H4 (cell line): ENCODE results near the gene TNFSF11. TPM values are rescaled to one million over a fixed set of nuclear protein-coding genes. Genes with fewer than 3 reads are reported as not detected.
"Not testable (repeated sequence)": the region's sequence is repeated elsewhere in the genome, so short reads cannot be mapped to it uniquely, and the experiment has no call there.

Source experiments
- DNase-seq: peaks from one replicate; pipeline ENCODE4 v3.0.0-alpha.2; 2015; ENCODE audit warnings: low spot score
- total RNA-seq: library from RNA; depleted of rRNA; stranded (reverse); fragments of >200 nt; shearing (Covaris generic); gene quantifications from 2 replicates; pipeline ENCODE4 v1.2.3, GENCODE V29; 2014; rRNA removed

TNFSF11 gene
- total RNA-seq: 0.08 TPM in 1 of 2 replicates, not detected in the other

- DNase-seq: no peak
These were observed at the start of gene TNFSF11 for GRCh38 chr13:42574011-42574410. TSS of gene TNFSF11 (plus strand) at chr13:42574152. CDS start at chr13:42574304, 152 bp downstream.

- DNase-seq: no peak
These were observed 49.4 kb upstream of the TNFSF11 start for GRCh38 chr13:42524487-42525034.

GRCh38 chr13:42525035-42525504, 48.9 kb upstream of the TNFSF11 start:
- peak; percentile 63 for DNase-seq

- DNase-seq: no peak
These were observed 47.7 kb upstream of the TNFSF11 start for GRCh38 chr13:42526276-42526675.

GRCh38 chr13:42526804-42527203, 47.1 kb upstream of the TNFSF11 start:
- no peak for DNase-seq

GRCh38 chr13:42532561-42533335, 41.2 kb upstream of the TNFSF11 start:
- DNase-seq: no peak

- DNase-seq: no peak
These were observed 40.7 kb upstream of the TNFSF11 start for GRCh38 chr13:42533336-42533591.

GRCh38 chr13:42534785-42535184, 39.2 kb upstream of the TNFSF11 start:
- DNase-seq: no peak

- no peak for DNase-seq
These were observed 35.0 kb upstream of the TNFSF11 start for GRCh38 chr13:42538996-42539395.

- DNase-seq: no peak
These were observed 34.3 kb upstream of the TNFSF11 start for GRCh38 chr13:42539670-42540069.

GRCh38 chr13:42543215-42543797, 30.6 kb upstream of the TNFSF11 start:
- DNase-seq: no peak

- no peak for DNase-seq
These were observed 29.6 kb upstream of the TNFSF11 start for GRCh38 chr13:42544246-42544926.

- DNase-seq: no peak
These were observed 28.1 kb upstream of the TNFSF11 start for GRCh38 chr13:42545842-42546241.

GRCh38 chr13:42547612-42548011, 26.3 kb upstream of the TNFSF11 start:
- DNase-seq: no peak

GRCh38 chr13:42548731-42549551, 25.0 kb upstream of the TNFSF11 start:
- no peak for DNase-seq

- DNase-seq: no peak
These were observed 24.4 kb upstream of the TNFSF11 start for GRCh38 chr13:42549552-42549936.

- DNase-seq: no peak
These were observed 22.3 kb upstream of the TNFSF11 start for GRCh38 chr13:42551611-42552010.

GRCh38 chr13:42553098-42554046, 20.6 kb upstream of the TNFSF11 start:
- peak; percentile 14 for DNase-seq

- no peak for DNase-seq
These were observed 14.9 kb upstream of the TNFSF11 start for GRCh38 chr13:42559057-42559456.

- DNase-seq: not testable (repeated sequence)
These were observed 14.3 kb upstream of the TNFSF11 start for GRCh38 chr13:42559573-42560218.
